A549 treated with DMSO at 1 μM for 4 hours (cell line): ENCODE data around the gene DEPDC5. TPM values are rescaled to one million over a fixed set of nuclear protein-coding genes. Genes with fewer than 3 reads are reported as not detected.

Source experiments
- total RNA-seq: library from RNA; stranded (reverse); fragments of 200-300 nt; extraction: Qiagen RNA extraction; gene quantifications from 5 replicates; pipeline ENCODE4 v1.2.3, GENCODE V29; 2022; ENCODE audit warnings: low read depth

DEPDC5 gene
- total RNA-seq, result 3.3 to 5.9 TPM (median 4.8 TPM) in 5 replicates

DNA sequence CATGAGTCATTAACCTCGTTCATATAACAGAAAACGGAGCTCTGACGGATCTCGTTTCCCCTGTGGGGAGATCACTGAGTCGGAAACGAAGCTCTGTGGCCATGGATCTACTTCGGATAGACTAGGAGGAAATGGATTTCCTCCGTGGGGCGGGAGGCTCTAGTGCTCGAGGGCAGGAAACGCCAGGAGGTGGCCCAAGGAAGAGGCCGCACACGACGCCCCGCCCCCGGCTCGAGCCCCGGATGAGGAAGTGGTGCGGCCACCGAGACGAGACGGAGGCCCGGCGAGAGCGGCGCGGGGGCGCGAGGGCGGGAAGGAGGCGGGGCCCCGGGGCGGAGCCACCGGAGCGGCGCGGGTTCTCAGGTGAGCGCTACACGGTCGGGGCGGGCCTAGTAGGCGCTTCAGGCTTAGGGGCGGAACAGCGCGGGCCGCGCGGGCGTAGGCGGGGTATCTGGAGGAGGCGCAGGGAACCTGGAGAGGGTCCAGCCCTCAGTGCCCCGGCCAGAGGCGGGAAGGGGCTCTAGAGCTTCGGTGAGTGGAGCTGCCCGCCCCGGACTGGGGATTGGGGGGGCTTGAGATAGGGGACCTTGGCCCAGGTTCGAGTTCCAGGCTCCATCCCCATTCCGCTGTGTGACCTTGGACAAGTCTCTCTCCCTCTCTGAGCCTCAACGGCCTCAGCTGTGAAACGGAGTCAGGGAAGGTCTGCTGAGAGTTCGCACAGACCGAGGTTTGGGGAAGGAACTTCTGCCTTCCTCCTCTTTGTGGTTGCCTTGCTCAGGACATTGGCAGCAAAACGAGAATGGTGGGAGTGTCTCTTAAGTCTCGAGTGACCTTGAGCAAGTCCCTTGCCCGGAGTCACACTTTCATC is at the start of gene DEPDC5:
Gene DEPDC5, plus strand, starts transcription at position 386 of the 868 bp plus-strand sequence. CDS start 903 bp downstream, outside the sequence.

DNA sequence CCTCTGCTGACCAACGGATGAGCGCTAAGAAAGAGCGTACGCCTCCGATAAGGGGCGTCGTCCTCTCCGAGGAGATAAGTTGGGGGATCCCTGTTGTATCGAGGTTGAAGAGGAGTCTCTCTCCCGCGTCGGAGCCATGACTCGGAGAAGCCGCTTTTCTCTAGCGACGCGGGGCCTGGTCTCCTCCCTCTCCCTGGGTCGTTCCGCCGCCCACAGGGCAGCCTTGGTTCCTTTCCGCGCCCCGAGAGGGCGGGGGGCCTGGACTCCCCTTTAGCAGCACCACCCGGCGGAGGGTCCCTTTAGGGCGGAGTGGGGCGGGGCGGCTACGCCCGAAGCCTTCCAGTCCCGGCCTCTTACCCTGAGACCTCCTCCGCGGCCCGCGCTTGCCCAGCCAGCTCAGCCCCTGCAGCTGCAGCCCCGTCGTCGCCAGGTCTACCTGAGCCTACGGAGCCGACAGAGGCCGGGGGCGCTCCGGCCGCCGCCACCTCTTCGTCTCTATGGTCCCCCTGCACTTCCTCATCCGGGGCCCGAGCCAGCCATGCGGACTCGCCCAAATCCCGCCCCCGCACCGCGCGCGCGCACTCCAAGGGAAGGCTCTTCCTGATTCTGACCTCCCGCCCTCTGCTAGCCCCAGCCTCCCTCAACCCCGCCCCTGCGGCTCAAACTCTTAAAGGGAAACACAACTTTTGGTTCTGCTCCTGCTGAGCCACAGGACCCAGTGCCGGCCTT is 4.0 kb upstream of the DEPDC5 start, which contains the start of gene PRR14L:
Gene PRR14L, minus strand, starts transcription at position 497 of the 729 bp plus-strand sequence. CDS start 11,272 bp downstream, outside the sequence.

DNA sequence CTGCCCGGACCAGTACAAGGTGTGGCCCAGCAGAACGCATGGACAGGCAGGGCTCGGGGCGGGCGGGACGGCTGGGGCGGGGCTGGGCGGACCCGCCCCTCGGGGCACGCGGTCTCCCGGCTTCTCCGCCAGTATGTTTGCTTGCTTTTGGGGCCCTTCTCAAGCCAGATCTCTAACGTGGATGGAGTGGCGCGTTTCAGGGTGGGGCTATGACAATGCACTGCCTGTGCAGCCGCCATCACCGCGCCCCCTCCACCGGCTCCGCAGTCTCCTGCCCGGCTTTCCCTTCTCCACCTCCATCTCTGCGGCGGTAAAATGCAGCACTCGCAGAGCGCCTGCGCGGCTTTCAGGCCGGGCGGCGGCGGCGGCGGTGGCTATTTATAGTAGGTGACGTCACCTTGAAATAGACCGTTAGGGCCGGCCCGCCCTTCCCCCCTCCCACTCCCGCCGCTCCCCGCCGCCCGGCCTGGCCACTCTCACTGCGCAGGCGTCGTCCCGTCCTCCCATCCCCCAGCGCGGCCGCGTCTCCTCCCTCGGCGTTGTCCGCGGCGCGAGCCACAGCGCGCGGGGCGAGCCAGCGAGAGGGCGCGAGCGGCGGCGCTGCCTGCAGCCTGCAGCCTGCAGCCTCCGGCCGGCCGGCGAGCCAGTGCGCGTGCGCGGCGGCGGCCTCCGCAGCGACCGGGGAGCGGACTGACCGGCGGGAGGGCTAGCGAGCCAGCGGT is 190.3 kb downstream of the DEPDC5 start, which contains the start of gene YWHAH:
Gene YWHAH, plus strand, starts transcription at position 558 of the 722 bp plus-strand sequence. CDS start 199 bp downstream, outside the sequence.

Other genes starting within 250 kb of the DEPDC5 start
- gene PISD, start 91.8 kb upstream of the DEPDC5 start, total RNA-seq, result 23.0 to 32.5 TPM (median 29.0 TPM) in 5 replicates
- gene PRR14L, start 3.9 kb upstream of the DEPDC5 start, total RNA-seq, result 6.5 to 9.0 TPM (median 7.5 TPM) in 5 replicates
- gene YWHAH, start 190.5 kb downstream of the DEPDC5 start, total RNA-seq, result 115 to 149 TPM (median 140 TPM) in 5 replicates